Tibial artery (tissue), 4 donors: ENCODE measurements around the gene C1orf226.
A peak's percentile ranks its signal among the peaks of the same experiment; 100 is the strongest.

Experiments
- DNase-seq, 2 donors: peaks; one replicate each; pipeline ENCODE4 v3.0.0-alpha.2; 2019
- H3K27ac ChIP-seq, 2 donors: fragments of 200-600 bp; sonication (generic) in 1 of 2; 1 replicate in 1 of 2; 2 replicates in 1 of 2; pipeline ENCODE4 v1.5.1; 2018 to 2019; ENCODE audit warnings: mild to moderate bottlenecking in 1 of 2
- H3K27me3 ChIP-seq, 2 donors: fragments of 200-600 bp; sonication (generic) in 1 of 2; one replicate each; pipeline versions ENCODE4 v1.5.1 to v1.6.0; 2016 to 2019
- H3K36me3 ChIP-seq, 3 donors: fragments of 200-600 bp; sonication (generic) in 2 of 3; one replicate each; pipeline ENCODE4 v1.5.1; 2016 to 2019; ENCODE audit warnings: mild to moderate bottlenecking in 2 of 3
- H3K4me1 ChIP-seq, 4 donors: fragments of 200-600 bp; sonication (generic) in 2 of 4; 1 replicate in 3 of 4; 2 replicates in 1 of 4; pipeline ENCODE4 v1.5.1; 2016 to 2019
- H3K4me3 ChIP-seq, 2 donors: fragments of 200-600 bp; sonication (generic) in 1 of 2; 1 replicate in 1 of 2; 2 replicates in 1 of 2; pipeline ENCODE4 v1.5.1; 2018 to 2019; ENCODE audit warnings: mild to moderate bottlenecking in 2 of 2
- H3K9me3 ChIP-seq, 3 donors: fragments of 200-600 bp; sonication (generic) in 1 of 3; one replicate each; pipeline ENCODE4 v1.5.1; 2016 to 2019
- CTCF ChIP-seq, 2 experiments: fragments of 200-600 bp in 1 of 2; fragments of 450-650 bp in 1 of 2; IDR thresholded peaks; one replicate each; pipeline ENCODE4 v1.5.1; 2017 to 2019; ENCODE audit warnings: antibody characterized with exemption in 2 of 2, mild to moderate bottlenecking in 1 of 2, moderate library complexity in 1 of 2
- intact Hi-C: fragments of 100-400 bp; cut with DNase I; formaldehyde crosslinking; loops from one replicate; pipeline ENCODE4 v1.15.0; 2023; ENCODE audit warnings: low total_unique reads

The C1orf226 gene

GRCh38 chr1:162381383-162381782 is at the start of gene C1orf226:
C1orf226 (plus strand) TSS chr1:162381728; CDS start chr1:162381902, 174 bp downstream.
- no peaks in the 10 kb centered on the region for H3K4me1 ChIP-seq
- no peak within 1 kb of the TSS for H3K4me3 ChIP-seq
- peak in 1 of 2 donors; percentile 13 for DNase-seq
- H3K36me3 ChIP-seq = peaks cover 0 to 43% (median 0%) of the 10 kb centered on the region in 3 donors
- no peak within 1 kb of the TSS for H3K27ac ChIP-seq
- H3K9me3 ChIP-seq = no peaks in the 10 kb centered on the region
- intact Hi-C loops = no loop called here
- TF ChIP-seq CTCF (IDR thresholded peaks at IDR 0.05) = no peak
- H3K27me3 ChIP-seq = no peaks in the 10 kb centered on the region

- H3K4me1 ChIP-seq = peaks cover 0 to 11% (median 0%) of the 10 kb centered on the region in 4 donors
- DNase-seq = no peak
- intact Hi-C loops = no loop called here
- no peak overlapping the region for H3K4me3 ChIP-seq
- no peak overlapping the region for H3K27ac ChIP-seq
- H3K36me3 ChIP-seq = no peaks in the 10 kb centered on the region
- H3K27me3 ChIP-seq = no peaks in the 10 kb centered on the region
- no peaks in the 10 kb centered on the region for H3K9me3 ChIP-seq
- TF ChIP-seq CTCF (IDR thresholded peaks at IDR 0.05) = no peak
Measured at GRCh38 chr1:162333991-162334390, 47.5 kb upstream of the C1orf226 start.

GRCh38 chr1:162335126-162335525 is 46.4 kb upstream of the C1orf226 start:
- H3K4me3 ChIP-seq = no peak overlapping the region
- no peak overlapping the region for H3K27ac ChIP-seq
- H3K27me3 ChIP-seq = no peaks in the 10 kb centered on the region
- DNase-seq = no peak
- H3K36me3 ChIP-seq = no peaks in the 10 kb centered on the region
- TF ChIP-seq CTCF (IDR thresholded peaks at IDR 0.05) = no peak
- H3K9me3 ChIP-seq = no peaks in the 10 kb centered on the region
- H3K4me1 ChIP-seq = peaks cover 0 to 4% (median 0%) of the 10 kb centered on the region in 4 donors
- intact Hi-C loops = no loop called here

- no peak for TF ChIP-seq CTCF (IDR thresholded peaks at IDR 0.05)
- Histone ChIP-seq H3K27me3 (no peaks in the 10 kb centered on the region), H3K4me3 (no peak overlapping the region), H3K27ac (no peak overlapping the region), H3K9me3 (no peaks in the 10 kb centered on the region), H3K4me1 (no peaks in the 10 kb centered on the region), H3K36me3 (no peaks in the 10 kb centered on the region)
- intact Hi-C loops = no loop called here
- DNase-seq = no peak
Measured at GRCh38 chr1:162336621-162337285, 44.8 kb upstream of the C1orf226 start.

- H3K4me3 ChIP-seq = no peak overlapping the region
- intact Hi-C loops = no loop called here
- no peak overlapping the region for H3K27ac ChIP-seq
- H3K9me3 ChIP-seq = no peaks in the 10 kb centered on the region
- no peak for DNase-seq
- no peaks in the 10 kb centered on the region for H3K27me3 ChIP-seq
- TF ChIP-seq CTCF (IDR thresholded peaks at IDR 0.05) = no peak
- no peaks in the 10 kb centered on the region for H3K36me3 ChIP-seq
- H3K4me1 ChIP-seq = no peaks in the 10 kb centered on the region
Measured at GRCh38 chr1:162342452-162342983, 39.0 kb upstream of the C1orf226 start.
